ENCODE data around the gene FGD2. TPM values are rescaled to one million over a fixed set of nuclear protein-coding genes. Genes with fewer than 3 reads are reported as not detected.

The FGD2 gene
- total RNA-seq, 1 donor from 2014 or later: 0.10 TPM

DNA sequence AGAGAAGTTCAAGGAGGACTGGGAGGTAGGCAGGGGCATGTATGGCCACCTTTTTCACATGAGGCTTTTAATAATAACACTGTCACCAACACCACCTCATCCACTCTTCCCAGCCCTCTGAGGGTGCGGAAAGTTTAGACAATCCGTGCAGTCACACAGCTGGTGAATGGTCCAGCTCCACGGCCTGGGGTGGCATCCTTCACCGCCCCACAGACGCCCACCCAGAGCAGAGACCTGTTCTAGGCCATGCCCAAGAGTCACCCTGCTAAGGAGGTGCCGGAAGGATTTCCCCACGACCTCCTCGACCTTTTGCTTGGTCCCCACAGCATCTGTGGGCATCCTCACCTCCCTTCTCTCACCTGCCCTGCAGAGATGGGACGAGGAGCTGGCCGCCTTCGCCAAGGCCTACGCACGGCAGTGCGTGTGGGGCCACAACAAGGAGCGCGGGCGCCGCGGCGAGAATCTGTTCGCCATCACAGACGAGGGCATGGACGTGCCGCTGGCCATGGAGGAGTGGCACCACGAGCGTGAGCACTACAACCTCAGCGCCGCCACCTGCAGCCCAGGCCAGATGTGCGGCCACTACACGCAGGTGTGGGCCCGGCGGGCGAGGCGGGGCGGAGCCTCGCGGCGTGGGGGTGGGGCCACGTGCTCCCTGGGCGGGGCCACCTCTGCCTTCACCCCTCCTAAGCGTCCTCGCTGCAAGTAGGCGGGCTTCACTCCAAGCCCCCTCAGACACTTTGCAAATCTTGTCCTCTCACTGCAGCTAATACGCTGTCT, 46.5 kb upstream of the FGD2 start:
- no peak overlapping the region for H3K4me3 Mint-ChIP-seq
- TF ChIP-seq, protein P1, sequence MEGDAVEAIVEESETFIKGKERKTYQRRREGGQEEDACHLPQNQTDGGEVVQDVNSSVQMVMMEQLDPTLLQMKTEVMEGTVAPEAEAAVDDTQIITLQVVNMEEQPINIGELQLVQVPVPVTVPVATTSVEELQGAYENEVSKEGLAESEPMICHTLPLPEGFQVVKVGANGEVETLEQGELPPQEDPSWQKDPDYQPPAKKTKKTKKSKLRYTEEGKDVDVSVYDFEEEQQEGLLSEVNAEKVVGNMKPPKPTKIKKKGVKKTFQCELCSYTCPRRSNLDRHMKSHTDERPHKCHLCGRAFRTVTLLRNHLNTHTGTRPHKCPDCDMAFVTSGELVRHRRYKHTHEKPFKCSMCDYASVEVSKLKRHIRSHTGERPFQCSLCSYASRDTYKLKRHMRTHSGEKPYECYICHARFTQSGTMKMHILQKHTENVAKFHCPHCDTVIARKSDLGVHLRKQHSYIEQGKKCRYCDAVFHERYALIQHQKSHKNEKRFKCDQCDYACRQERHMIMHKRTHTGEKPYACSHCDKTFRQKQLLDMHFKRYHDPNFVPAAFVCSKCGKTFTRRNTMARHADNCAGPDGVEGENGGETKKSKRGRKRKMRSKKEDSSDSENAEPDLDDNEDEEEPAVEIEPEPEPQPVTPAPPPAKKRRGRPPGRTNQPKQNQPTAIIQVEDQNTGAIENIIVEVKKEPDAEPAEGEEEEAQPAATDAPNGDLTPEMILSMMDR (conservative IDR thresholded peaks at IDR 0.05): no peak
- no peak overlapping the region for H3K27ac Mint-ChIP-seq
- no peaks in the 10 kb centered on the region for H3K9me3 Mint-ChIP-seq
- DNase-seq (ENCODE audit: extremely low spot score, unreplicated experiment): no peak
- no peaks in the 10 kb centered on the region for H3K36me3 Mint-ChIP-seq
- peaks cover 7% of the 10 kb centered on the region for H3K4me1 Mint-ChIP-seq (ENCODE audit: unreplicated experiment)
- H3K27me3 Mint-ChIP-seq: peaks cover 3% of the 10 kb centered on the region

DNA sequence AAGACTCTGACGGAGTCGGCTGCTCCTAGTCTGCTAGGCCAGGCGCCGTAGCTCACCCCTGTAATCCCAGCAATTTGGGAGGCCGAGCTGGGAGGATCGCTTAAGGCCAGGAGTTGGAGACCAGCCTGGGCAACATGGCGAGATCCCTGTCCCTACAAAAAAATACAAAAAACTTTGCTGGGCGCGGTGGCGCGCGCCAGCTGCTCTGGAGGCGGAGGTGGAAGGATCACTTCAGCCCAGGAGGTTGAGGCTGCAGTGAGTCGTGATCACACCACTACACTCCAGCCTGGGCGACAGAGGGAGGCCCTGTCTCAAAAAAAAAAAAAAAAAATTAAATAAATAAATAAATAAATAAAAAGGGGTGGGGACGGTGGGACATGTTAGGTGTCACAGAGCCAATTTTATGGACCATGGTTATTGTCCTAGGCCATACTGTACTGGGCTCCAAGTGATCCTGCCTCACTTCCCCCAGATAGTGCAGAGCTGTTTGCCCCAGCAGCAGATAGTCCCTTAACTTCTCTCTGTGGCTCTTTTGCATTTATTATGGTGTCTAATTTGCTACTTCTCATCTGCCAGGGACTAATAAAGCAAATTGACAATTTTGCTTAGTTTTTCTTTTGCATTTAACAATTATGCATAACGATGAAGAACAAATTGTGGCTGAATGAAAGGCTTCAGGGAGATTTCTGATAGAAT, 45.8 kb upstream of the FGD2 start:
- TF ChIP-seq, protein P1 (conservative IDR thresholded peaks at IDR 0.05): no peak
- peaks cover 3% of the 10 kb centered on the region for H3K27me3 Mint-ChIP-seq
- H3K27ac Mint-ChIP-seq: no peak overlapping the region

DNA sequence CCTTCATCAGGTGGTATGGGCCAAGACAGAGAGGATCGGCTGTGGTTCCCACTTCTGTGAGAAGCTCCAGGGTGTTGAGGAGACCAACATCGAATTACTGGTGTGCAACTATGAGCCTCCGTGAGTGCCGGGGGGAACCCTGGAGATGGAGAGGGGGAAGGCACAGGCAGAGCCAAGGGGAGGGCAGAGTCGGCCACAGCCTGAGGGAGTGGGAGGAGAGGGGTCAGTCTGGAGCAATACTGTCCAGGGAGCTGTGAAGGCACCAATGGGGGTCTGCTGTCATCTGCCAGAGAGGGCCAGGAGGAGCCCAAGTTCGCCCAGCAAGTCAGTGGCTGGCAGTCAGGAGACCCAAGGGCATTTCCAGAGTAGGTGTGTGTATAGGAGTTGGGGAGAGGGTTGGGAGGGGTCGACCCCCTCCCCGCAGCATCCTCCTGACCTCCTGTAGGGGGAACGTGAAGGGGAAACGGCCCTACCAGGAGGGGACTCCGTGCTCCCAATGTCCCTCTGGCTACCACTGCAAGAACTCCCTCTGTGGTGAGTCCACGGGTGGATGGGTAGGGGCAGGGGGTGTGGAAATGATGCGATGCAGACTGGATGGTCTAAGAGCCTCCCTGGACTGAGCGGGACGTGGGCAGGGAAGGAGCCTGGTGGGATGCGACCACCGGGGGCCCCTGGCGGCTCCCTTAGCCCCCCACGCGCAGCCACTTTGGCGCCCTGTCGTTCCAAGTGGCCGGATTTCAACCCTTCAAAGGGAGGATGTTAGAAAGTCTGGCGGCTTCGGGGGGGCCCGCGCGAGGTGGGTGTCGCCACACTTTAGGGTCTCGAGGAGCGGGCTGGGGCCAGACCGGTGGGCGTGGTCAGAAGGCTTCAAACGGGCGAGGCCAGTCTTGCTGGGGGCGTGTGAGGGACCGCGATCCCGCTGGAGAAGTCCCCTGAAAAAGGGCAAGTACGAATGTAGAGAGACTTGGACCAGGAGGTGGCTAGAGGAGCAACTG, 43.7 kb upstream of the FGD2 start:
- Mint-ChIP-seq H3K4me1 (ENCODE audit: unreplicated experiment) (peaks cover 7% of the 10 kb centered on the region), H3K27me3 (peaks cover 3% of the 10 kb centered on the region), H3K27ac (no peak overlapping the region), H3K9me3 (no peaks in the 10 kb centered on the region), H3K36me3 (peaks cover 6% of the 10 kb centered on the region), H3K4me3 (no peak overlapping the region)
- DNase-seq (ENCODE audit: extremely low spot score, unreplicated experiment): no peak
- TF ChIP-seq, protein P1 (conservative IDR thresholded peaks at IDR 0.05): no peak

More for the DNA sequence above, 45.8 kb upstream of the FGD2 start:
- no peak for DNase-seq (ENCODE audit: extremely low spot score, unreplicated experiment)
- no peak overlapping the region for H3K4me3 Mint-ChIP-seq
- no peaks in the 10 kb centered on the region for H3K9me3 Mint-ChIP-seq
- no peaks in the 10 kb centered on the region for H3K36me3 Mint-ChIP-seq
- H3K4me1 Mint-ChIP-seq (ENCODE audit: unreplicated experiment): peaks cover 7% of the 10 kb centered on the region

DNA sequence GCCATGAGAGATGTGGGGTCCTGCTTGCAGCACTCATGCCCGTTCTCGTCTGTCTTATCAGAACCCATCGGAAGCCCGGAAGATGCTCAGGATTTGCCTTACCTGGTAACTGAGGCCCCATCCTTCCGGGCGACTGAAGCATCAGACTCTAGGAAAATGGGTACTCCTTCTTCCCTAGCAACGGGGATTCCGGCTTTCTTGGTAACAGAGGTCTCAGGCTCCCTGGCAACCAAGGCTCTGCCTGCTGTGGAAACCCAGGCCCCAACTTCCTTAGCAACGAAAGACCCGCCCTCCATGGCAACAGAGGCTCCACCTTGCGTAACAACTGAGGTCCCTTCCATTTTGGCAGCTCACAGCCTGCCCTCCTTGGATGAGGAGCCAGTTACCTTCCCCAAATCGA, 42.6 kb upstream of the FGD2 start:
- TF ChIP-seq, protein P1 (conservative IDR thresholded peaks at IDR 0.05): no peak
- Mint-ChIP-seq H3K9me3 (no peaks in the 10 kb centered on the region), H3K4me1 (ENCODE audit: unreplicated experiment) (peaks cover 7% of the 10 kb centered on the region), H3K36me3 (peaks cover 6% of the 10 kb centered on the region), H3K27me3 (no peaks in the 10 kb centered on the region), H3K4me3 (no peak overlapping the region), H3K27ac (peak overlapping the region; percentile 19)
- DNase-seq (ENCODE audit: extremely low spot score, unreplicated experiment): no peak
